BJ (cell line): Measurements from ENCODE around the gene BMP2K. TPM values are rescaled to one million over a fixed set of nuclear protein-coding genes. Genes with fewer than 3 reads are reported as not detected.

ENCODE experiments used
- CTCF ChIA-PET: fragments of 350-600 bp; formaldehyde crosslinking; extraction: SDS; loops from one replicate; lab custom pipeline; 2021; ENCODE audit warnings: antibody characterized with exemption, inconsistent platforms; lab: Yijun Ruan, JAX
- POLR2A ChIA-PET: fragments of 300-600 bp; sonication (Branson Sonifier 250); formaldehyde crosslinking; extraction: SDS; loops from one replicate; lab custom pipeline; 2021; ENCODE audit warnings: antibody characterized with exemption; lab: Charles Lee
- DNase-seq: peaks from one replicate; pipeline ENCODE4 v3.0.0-alpha.2; 2011; ENCODE audit warnings: low read depth
- H3K27me3 ChIP-seq: 2 replicates; pipeline ENCODE4 v1.6.0; 2011; ENCODE audit warnings: low read length; ENCODE audit not compliant: control insufficient read depth, insufficient read depth
- H3K36me3 ChIP-seq: 2 replicates; pipeline ENCODE4 v1.5.1; 2011; ENCODE audit warnings: low read length; ENCODE audit not compliant: control insufficient read depth, insufficient read depth
- H3K4me3 ChIP-seq: 2 replicates; pipeline ENCODE4 v1.5.1; 2011; ENCODE audit warnings: low read depth, mild to moderate bottlenecking, control low read depth, low read length
- polyA plus RNA-seq: library from polyadenylated mRNA; depleted of rRNA; stranded (reverse); fragments of >200 nt; gene quantifications from 2 replicates; pipeline ENCODE4 v1.2.3, GENCODE V29; 2011
- TF ChIP-seq, protein P1 (sequence below): IDR thresholded peaks from 2 replicates; pipeline ENCODE4 v1.5.1; 2011; ENCODE audit warnings: low read depth, mild to moderate bottlenecking, control low read depth, inconsistent platforms, low read length, moderate library complexity; ENCODE audit not compliant: insufficient read depth

The BMP2K gene
- polyA plus RNA-seq, 1 experiment: 19.3 TPM

DNA sequence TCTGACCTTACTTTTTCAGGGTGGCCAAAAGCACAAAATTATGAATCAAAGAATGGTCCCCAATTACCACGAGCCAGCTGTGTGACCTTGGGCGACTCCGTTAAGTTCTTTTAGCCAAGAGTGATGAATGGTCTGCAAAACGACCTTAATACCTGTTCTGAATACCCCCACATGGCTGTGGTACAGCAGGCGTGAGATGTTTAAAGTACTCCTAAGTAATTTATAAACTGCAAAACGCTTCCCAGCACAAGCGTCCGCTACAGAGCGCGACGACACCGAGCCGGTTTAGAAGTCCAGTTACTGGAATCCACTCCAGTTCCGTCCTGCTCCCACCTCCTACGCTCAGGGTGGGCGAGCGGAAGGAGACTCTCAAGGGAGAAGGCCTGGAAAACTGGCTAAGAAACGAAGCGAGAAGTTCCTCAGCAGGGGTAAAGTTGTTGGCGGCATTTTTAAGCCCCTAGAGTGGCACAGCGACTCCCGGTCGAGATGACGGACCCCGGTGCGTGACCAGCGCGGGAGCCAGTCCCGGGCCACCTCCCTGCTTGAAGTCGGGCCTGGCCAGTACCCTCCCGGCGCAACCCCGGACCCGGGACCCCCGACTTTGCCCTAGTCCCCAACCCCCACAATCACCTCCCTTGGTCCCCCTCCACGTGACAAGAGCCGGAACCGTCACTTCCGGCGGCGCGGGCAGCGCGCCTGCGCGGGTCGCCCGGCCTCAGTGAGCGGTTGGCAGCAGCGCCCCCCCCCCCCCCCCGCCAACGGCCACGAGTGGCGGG lies 659 bp upstream of the BMP2K start:
- ChIA-PET POLR2A (interaction anchor here (0.7 kb wide), 1 partner anchor 121 kb away, joined by 16 read pairs; no protein-coding TSS in a partner anchor), CTCF (interaction anchor here (1.7 kb wide), 1 partner anchor 124 kb away, joined by 6 read pairs; no protein-coding TSS in a partner anchor)
- Histone ChIP-seq H3K36me3 (no peaks in the 10 kb centered on the region), H3K27me3 (no peaks in the 10 kb centered on the region), H3K4me3 (peak overlapping the region; percentile 59)
- DNase-seq: no peak
- TF ChIP-seq, protein P1, sequence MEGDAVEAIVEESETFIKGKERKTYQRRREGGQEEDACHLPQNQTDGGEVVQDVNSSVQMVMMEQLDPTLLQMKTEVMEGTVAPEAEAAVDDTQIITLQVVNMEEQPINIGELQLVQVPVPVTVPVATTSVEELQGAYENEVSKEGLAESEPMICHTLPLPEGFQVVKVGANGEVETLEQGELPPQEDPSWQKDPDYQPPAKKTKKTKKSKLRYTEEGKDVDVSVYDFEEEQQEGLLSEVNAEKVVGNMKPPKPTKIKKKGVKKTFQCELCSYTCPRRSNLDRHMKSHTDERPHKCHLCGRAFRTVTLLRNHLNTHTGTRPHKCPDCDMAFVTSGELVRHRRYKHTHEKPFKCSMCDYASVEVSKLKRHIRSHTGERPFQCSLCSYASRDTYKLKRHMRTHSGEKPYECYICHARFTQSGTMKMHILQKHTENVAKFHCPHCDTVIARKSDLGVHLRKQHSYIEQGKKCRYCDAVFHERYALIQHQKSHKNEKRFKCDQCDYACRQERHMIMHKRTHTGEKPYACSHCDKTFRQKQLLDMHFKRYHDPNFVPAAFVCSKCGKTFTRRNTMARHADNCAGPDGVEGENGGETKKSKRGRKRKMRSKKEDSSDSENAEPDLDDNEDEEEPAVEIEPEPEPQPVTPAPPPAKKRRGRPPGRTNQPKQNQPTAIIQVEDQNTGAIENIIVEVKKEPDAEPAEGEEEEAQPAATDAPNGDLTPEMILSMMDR: no peak

DNA sequence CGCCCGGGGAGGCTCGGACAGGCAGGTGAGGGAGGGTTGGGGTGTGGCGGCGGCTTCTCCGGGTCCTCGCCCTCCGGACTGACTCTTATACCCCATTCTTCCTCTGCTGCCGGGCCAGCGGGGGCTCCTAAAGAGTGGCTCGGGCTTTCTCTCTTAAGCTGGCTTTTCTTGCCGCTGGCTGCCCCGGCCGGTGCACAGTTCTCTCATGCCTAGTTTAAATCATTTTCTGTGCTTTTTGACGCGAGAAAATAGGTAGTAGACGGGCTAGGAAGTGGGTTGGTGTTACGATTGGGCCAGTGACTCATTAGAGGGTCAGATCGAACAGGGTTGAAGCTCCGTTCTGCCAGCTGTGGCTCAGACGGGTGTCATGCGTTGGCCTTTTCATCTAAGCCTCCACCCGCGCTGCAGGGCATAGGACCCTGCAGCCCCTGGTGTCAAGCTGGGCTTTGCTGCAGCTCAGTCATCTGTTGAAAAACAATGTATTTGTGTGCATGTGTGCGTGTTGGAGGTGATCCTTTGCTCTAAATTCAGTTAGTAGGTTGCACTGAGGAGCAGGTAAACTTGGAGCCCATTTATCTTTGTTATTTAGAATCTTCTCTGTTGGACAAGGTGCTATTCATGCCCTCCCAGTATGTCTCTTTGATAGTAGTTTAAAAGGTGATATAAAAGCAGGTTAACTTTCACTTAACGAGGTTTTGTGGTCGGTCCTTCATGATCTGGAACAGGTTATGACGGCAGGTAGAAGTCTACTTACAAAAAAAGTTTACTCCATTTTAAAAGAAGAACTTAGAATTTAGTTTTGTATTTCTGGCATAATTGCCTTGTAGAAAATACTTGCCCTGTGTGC lies 802 bp downstream of the BMP2K start:
- POLR2A ChIA-PET: interaction anchor here (0.6 to 0.7 kb wide), 9 partner anchors 24 to 1482 kb away, joined by 3 to 13 read pairs (median 6); no protein-coding TSS in a partner anchor
- peak overlapping the region; percentile 59 for H3K4me3 ChIP-seq
- H3K27me3 ChIP-seq: no peaks in the 10 kb centered on the region
- TF ChIP-seq, protein P1: no peak
- CTCF ChIA-PET: interaction anchor here (1.0 to 1.7 kb wide), 2 partner anchors 24 to 125 kb away, joined by 3 to 6 read pairs; no protein-coding TSS in a partner anchor
- no peaks in the 10 kb centered on the region for H3K36me3 ChIP-seq
- DNase-seq: no peak

DNA sequence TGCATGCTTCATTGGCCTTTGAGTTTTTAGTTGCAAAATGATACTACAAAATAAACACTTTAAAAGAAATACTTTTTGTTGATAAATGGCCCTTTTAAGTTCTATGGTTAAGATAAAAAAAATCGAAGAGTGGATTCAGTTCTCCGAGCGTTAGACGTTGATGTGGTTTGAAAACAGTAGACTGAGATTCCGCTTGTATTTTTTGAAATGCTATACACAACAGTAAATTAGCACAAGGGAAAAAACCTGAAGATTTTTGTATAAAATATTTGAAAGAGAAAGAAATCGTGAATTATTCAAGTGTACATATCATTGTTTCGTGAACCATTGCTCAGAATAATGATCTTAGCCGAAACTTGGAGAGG lies 1.4 kb downstream of the BMP2K start:
- Histone ChIP-seq H3K27me3 (no peaks in the 10 kb centered on the region), H3K4me3 (peak overlapping the region; percentile 59), H3K36me3 (no peaks in the 10 kb centered on the region)
- DNase-seq: no peak
- ChIA-PET CTCF (no interaction called here), POLR2A (no interaction called here)
- TF ChIP-seq, protein P1: no peak

DNA sequence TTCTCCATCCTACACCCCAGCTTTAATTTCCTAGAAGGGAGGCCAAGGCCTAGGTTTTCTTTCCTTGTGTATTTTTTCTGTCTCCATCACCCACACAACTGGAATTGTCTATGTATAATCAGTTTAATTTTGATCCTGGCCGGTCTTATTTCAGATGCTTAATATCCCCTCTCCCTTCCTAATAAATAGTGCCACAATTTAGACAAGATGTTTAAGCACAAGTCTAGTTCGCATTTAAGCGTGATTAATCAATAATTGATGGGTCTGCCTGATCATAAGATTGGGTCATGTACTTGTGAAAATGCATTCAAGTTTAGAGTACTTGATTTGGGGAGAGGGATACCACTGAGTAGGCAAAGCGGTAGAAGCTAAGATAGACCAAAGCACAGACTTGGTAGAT lies 2.4 kb downstream of the BMP2K start:
- POLR2A ChIA-PET: no interaction called here
- CTCF ChIA-PET: interaction anchor here (0.6 to 1.4 kb wide), 2 partner anchors 140 to 217 kb away, joined by 3 read pairs; no protein-coding TSS in a partner anchor
- Histone ChIP-seq H3K36me3 (no peaks in the 10 kb centered on the region), H3K27me3 (no peaks in the 10 kb centered on the region), H3K4me3 (peak overlapping the region; percentile 18)
- DNase-seq: no peak
- TF ChIP-seq, protein P1: no peak

DNA sequence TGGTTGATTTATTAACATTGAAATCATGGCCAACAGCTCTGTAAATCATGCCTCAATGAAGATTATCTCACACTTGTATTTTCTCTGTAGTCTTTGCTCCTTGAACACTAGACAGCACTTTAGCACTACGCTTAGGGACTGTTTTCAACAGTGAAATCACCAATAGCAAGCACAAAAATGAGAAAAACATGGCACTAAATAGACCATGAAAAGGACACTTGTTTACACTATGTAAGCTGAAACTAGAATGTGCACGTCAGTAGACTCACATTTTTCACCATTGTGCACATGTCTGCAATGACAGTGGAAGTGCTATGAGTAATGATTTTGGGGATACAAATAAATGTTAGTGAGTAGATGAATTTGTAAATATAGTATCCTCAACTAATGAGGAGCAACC lies 3.1 kb downstream of the BMP2K start:
- Histone ChIP-seq H3K36me3 (no peaks in the 10 kb centered on the region), H3K4me3 (no peak overlapping the region), H3K27me3 (no peaks in the 10 kb centered on the region)
- DNase-seq: no peak
- TF ChIP-seq, protein P1: no peak
- ChIA-PET POLR2A (no interaction called here), CTCF (interaction anchor here (1.4 kb wide), 1 partner anchor 218 kb away, joined by 3 read pairs; no protein-coding TSS in a partner anchor)
